HG02943 (cell line): Measurements from ENCODE around the gene KLK13.

Source experiments
- ATAC-seq: cut with Tn5 transposase; IDR thresholded peaks from one replicate; pipeline ENCODE4 v1.9.1; 2021; ENCODE audit warnings: mild to moderate bottlenecking, low read depth, moderate library complexity; ENCODE audit not compliant: unreplicated experiment

The KLK13 gene

DNA sequence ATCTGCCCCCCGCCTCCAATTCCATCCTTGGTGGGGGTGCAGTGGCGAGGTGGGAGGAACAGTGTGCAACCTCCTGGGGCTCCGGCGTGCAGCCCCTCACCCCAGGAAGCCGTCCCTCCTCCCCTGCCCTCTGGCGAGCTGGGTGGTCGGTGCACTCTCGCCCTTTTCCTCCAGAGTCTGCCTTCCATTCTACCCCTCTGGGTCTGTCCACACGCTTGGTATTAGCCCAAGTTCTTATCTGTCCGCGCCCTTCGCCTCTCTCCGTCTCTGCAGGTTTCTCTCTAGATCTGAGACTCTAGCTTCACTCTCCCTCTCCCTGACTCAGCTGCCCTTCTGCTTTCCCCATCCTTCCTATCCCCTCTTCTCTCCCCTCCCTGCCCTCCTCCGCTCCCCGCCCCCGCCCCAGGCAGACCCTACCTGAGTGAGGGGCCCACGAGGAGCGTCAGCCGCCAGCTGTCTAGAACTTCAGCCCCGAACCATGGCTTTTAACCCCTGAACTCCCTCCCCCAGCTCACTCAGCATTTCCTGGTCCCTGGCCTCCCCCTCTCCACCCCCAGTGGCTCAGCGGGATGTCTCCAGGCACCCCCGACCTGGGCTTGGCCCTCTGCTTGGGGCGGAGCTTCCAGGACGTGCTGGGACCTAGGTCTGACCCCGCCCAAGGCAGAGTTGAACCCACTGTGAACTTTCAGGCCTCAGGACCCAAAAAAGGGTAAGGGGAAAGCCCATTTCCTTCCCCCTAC lies 499 bp upstream of the KLK13 start:
- no peak for ATAC-seq

DNA sequence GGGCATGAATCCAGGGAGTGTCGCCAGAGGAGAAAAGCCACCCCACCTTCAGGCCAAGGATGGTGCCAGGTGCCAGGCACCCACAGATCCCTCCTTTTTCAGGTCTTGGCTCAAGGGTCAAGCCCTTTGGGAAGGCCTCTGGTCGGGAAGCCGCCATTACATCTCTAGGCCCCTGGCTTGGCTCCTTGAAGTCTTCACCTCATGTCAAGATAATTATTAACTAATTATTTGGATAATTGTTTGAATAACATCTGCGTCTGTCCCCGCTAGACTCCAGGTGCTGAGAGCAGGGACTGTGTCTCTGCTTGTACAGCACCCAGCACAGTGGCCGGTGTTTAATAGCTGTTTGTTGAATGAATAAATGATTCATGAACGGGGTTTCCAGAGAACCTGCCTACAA lies 1.2 kb downstream of the KLK13 start:
- no peak for ATAC-seq

DNA sequence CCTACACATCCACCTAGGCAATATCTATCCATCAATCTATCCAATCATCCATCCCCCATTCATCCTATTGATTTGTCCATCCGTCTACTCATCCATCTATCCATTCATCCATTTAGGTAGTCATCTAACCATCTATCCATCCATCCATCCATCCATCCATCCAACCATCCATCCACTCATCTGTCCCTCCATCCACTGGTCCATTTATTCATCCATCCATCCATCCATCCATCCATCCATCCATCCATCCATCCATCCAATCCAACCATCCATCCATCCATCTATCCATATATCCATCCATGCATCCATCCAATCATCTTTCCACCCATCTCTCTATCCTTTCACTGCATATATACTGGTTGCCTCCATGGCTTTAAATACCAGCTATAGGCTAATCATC lies 3.9 kb downstream of the KLK13 start:
- no peak for ATAC-seq

DNA sequence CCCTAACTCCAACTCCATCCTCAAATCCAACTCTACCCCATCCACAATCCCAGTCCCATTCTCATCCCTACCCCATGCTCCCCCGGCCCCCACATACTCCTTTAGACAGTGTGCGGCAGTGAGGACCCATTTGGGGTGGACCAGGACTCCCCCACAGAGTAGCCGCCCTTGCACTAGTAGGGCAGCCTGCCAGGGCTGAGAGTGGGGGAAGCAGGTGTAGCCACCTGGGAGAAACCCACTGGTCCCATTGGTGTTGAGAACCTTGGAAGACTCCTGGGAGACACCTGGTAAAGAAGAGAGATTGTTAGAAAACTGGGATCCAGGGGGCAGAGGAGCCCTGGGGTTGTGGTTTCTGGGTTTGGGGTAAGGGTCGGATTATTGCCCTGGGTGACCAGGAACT lies 4.6 kb downstream of the KLK13 start:
- no peak for ATAC-seq

DNA sequence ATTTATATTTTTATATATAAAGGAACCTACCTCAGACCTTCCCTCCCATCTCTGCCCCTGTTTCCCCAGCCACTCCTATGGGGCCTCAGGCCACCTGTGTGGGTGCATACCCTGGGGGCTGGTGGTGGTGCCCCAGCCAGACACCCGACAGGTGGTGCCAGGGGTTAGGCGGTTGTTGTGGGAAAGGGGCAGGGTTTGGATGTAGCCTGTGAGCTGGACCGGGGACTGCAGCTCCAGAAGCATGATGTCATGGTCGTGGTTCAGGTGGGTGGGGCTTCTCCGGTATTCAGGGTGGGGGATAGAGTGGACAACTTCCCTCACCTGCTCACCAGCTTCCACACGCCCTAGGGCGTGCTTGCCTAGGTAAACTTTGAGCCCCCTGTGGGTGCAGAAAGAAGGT lies 5.2 kb downstream of the KLK13 start:
- no peak for ATAC-seq

DNA sequence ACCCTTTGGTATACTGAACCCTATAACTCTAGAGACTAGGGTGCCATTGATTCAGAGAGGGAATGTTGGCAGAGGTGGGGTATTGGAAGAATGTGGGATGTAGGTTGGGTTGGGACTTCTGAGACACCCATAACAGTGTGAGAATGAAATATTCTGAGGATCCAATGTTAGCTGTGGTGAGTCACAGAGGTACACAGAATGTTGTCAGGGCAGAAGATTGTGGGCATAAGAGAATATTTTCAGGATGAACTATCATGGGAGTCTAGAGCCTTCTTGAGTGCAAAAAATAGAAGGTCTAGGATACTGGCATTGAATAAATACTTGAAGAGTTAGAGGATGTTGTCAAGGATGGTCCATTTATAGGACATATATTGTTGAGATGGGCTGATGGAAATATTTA lies 9.0 kb downstream of the KLK13 start:
- ATAC-seq = no peak

DNA sequence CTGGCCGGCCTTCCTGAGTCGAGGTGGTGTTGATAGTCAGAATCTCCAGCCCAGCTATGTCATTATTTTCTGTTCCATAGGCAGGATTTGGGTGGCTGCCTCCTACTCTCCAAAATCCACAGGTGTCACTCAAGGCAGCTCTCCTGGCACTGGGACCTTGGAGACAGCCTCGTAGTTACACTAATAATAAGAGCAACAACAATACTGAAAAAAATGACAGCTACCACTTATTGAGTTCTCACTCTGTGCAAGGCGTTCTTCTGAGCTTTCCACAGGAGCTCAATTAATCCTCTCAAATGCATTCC lies 17.9 kb downstream of the KLK13 start:
- ATAC-seq = no peak

DNA sequence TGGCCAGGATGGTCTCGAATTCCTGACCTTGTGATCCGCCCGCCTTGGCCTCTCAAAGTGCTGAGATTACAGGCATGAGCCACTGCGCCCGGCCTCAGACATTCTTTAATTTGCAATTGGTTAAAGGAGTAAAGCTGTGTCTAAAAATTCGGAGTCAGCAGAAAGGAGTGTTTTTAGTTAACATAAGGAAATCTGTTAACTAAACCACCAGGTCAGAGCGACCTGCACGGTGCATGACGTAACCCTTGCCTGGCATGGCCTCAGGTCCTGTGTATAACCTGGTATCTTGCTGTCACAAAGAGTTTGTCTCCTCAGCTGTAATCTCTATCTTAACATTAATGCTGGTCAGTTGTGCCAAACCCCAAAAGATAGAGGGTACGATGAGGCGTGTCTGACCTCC lies 20.6 kb downstream of the KLK13 start:
- no peak for ATAC-seq

DNA sequence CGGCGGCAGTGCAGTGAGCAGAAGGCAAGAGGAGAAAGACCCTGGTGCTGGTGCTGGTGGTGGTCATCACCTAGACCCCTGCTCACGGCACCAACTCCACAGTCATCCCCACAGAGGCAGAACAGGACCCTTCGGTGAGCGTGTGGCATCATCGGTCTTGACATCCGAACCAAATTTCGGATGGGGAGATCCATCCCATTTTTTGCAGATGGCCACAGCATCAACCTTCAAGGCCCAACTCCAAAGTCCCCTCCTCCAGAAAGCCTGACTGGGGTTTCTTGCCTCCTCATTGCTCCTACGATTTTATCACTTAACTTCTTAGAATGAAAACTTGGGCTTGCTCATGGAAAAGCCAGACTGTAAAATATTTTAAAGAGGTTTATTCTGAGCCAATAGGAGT lies 21.4 kb downstream of the KLK13 start:
- no peak for ATAC-seq

DNA sequence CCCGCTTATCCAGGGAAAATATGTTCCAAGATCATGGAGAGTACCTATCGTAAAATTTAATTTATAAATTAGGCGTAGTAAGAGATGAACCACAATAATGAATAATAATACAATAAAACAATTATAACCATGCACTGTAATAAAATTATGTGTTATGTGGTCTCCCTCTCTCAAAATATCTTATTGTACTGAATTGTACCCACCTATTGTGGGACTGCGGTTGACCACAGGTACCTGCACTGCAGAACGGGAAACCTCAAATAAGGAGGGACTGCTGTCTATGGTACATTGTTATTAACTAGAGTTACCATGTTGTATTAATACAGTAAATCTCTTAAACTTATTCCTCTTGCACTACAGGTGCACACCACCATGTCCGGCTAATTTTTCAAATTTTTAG lies 24.7 kb downstream of the KLK13 start:
- no peak for ATAC-seq

DNA sequence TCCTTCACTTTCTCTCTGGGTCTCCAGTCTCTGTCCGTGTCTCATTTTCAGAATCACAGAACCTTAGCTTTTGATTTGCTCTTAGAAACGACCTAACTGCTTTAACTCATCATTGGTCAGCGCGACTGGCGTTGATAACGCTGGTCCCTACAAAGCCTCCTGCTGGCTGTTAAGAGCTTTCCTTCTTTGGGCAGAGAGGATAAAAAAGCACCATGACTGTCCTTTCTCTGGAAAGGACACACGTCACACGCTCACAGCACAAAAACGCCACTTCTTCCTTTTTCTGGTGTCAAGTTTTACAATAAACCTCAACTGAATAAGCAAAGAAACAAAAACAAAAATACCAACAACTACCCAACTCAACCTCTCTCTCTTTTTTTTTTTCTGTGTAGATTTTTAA lies 28.4 kb downstream of the KLK13 start:
- ATAC-seq = no peak

DNA sequence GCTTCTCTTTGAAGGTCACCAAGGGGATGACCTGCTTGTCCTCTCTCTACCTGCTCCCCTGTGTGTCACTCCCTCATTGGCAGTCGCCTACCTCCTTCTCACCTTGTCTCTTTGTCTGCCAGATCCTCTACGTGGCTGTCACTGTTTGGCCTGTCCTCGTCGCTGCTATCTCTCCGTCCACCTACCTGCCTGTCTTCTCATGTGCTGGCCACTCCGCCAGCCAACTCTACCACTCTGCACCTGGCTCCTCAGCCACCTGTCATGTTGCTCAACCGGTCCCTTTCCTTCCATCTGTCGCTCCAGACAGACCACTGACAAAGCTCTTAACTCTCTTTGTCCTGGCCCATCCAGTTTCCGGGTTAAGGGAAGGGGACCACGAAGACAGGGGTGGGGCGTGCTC lies 30.2 kb downstream of the KLK13 start, which contains the start of gene KLK12:
Gene KLK12 (minus strand): TSS at position 299 of the 400 bp plus-strand sequence. CDS start 381 bp downstream, outside the sequence.
- ATAC-seq = no peak

DNA sequence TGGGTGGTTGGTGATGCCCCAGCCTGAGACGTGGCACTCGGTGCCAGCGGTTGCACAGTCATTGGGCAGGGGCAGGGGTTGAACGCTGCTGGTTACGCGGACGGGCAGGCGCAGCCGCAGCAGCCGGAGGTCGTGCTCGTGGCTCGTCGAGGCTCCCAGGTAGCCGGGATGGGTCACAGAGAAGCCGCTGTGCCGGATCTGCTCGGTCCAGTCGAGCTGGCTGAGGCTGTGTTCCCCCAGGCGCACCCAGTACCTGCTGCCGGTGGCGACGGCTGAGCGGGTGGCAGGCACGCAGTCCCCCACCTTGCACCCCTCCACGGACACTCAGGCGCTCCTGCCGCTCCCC lies 33.0 kb downstream of the KLK13 start:
- no peak for ATAC-seq

DNA sequence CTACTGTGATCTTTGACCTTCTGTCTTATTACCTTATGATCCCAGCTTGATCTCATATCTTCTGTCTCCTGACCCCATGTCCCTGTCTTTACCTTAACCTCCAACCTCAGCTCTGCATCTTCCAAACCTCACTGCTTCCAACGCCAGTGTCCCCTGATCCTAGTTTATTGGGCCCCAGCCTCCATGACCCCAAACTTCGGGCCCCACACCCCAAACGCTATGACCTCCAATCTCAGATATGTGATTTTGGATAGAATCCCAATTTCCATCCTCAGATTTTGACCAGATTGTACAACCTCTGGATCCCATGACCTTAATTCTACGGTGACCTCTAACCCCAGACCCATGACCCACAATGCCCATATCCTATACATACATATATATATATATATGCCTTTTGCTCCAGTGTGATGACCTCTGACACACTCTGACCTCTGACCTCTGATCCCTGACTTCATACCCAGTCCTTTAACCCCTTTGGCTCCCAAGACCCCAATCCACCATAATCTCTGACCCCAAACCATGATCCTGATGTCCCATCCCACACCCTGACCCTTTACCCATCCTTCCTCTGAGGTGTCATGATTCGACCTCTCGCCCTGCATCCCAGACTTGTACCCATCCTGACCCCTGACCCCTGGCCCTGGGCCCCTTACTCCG lies 33.5 kb downstream of the KLK13 start:
- no peak for ATAC-seq

DNA sequence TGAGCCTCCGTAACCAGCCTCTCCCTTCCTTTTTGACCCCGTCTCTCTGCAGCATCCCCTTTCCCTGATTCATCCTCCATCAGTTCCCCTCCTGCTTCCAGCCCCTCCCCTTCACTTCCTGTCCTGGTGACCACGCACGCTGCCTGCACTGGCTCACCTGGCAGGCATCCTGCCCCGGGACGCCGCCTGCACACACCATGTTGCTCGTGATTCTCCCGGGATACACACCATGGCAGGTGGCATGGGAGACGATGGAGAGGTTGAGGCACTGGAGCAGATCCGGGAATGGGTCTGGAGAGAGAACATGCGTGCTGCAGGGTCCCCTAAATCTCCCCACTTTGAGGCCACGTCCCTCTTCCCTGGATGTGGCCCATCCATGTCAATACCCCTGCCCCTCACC lies 34.3 kb downstream of the KLK13 start:
- no peak for ATAC-seq

DNA sequence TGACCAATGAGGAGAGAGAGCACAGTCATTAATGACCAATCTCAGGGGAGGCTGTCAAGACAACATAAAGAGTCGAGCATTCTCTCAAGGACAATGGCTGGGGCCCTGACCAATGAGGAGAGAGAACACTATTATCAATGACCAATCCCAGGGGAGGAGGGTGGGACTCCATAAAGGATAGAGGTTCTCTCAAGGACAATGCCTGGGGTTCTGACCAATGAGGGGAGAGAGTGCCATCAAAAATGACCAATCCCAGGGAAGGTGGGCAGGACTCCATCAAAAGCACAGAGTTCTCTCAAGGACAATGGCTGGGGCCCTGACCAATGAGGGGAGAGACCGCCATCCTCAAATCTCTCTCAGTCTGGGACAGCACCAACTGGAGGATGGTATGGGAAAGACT lies 35.2 kb downstream of the KLK13 start:
- no peak for ATAC-seq

DNA sequence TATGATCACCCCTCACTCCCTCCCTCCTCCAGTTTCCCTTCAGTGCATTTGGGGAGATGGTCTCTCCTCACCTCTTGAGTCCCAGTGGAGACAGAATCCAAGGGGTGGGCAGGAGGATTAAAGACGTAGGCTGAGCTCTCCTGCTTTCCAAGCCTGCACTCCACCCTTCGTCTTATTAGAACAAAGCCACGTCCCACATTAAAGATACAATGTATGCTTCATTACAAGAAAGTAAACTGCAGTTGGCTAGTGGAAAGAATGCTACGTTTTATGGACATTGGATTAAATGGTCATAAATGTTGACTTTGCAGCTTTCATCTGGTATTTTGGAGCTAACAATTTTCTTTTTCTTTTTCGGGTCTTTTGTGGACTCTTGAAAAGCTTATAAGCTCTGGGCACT lies 37.0 kb downstream of the KLK13 start:
- no peak for ATAC-seq

DNA sequence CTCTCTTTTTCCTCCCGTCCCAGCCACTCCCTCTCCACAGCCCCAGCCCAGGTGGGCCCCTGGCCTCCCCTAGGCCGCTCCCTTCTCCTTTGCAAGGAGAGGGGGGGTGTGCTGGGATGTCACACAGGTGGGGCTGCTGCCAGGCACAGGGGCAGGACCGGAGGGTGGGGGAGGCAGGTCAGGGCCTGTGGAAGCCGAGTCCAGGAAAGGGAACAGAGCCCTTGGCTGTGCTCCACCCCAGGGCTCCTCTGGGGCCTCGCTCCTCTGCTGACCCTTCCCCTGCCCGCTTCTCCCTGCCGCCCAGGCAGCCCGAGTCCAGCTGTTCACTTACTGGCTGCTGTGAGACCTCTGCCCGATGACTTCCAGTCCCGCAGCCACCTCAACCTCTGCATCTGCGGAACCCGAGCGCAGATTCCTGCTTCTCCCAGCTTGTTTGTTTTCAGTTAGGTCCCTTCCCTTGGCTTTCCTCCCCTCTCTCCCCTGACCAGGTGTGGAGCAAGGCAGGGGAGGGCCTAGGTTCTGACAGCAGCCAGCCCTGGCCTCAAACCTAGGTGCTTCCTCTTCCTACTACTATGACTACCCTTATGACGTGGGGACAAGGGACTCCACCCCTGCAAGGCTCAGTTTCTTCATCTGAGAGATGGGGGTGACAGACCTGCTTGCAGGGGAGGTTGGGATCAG lies 37.6 kb downstream of the KLK13 start:
- ATAC-seq = no peak

DNA sequence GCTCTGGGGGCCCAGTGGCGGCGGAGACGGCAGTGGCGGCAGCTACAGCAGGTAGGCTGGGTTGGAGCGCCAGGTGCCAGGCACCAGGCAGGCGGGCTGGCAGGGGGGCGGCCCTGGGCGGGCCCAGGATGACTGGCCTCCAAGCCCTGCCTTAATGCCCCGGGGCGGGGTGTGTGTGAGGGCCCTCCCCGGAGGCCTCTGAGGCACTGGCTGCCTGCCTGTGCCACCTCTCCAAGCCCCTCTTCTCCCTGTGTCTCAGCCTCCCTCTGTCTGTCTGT lies 38.4 kb downstream of the KLK13 start, which contains the start of gene KLK11:
Gene KLK11 (minus strand): TSS at position 63 of the 278 bp plus-strand sequence. CDS start 985 bp downstream, outside the sequence.
- ATAC-seq = no peak

DNA sequence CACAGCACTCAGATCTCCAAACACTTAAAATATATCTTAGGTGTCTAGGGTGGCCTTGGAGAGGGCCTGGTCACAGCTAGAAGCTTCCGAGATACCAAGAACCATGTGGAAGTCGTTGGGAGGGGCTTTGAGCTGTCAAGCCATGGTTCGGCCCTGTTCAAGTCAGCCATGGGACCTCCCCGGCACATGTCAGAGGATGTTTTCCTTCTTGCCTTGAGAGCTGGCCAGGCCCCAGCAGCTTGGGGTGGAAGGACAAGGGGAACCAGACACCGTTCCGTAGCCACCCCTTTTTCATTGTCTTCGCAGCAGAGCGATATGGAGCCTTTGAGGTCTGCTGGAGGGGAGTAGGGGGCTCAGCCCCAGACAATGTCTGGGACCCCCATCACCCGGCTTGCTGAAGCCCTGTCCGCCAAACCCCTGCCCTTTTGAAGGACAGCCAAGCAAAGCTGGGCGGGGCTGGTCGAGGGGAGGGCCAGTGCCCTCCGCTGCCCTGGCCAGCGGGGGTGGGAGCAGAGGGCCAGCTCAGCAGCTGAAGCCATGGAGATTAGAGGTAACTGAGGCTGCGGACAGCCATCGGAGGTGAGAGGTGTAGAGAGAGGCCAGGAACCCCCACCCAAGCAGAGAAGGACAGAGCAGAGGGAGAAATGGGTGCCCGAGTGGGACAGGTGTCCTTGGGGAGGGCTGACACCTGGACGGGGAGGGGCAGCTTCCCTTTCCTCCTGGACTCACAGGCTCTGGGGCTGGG lies 38.9 kb downstream of the KLK13 start:
- ATAC-seq = no peak

DNA sequence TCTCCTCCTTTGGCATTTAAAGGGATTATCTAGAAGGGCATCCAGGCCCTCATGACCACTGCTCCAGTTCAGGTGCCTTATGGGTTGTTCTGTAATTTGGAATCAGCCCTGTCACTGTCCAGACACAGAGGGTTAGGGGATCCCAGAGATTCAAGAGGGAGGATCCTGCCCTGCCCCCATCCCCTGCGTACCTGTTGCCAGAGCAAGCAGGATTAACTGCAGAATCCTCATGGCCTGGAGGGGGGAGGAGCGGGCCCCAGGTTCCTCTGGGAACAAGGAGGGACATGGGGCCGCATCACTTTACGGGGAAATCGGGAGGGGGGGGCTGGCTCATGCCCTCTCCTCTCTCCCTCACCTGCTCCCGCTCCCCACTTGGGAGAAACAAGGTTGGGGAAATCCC lies 39.5 kb downstream of the KLK13 start:
- no peak for ATAC-seq
